HG03108 (cell line): Measurements from ENCODE around the gene CAMK2B.

Source experiments
- ATAC-seq: cut with Tn5 transposase; IDR thresholded peaks from one replicate; pipeline ENCODE4 v1.9.1; 2021; ENCODE audit warnings: moderate library complexity; ENCODE audit not compliant: unreplicated experiment

The CAMK2B gene

GRCh38 chr7:44232901-44233715 is 92.3 kb downstream of the CAMK2B start:
- ATAC-seq, result no peak

DNA sequence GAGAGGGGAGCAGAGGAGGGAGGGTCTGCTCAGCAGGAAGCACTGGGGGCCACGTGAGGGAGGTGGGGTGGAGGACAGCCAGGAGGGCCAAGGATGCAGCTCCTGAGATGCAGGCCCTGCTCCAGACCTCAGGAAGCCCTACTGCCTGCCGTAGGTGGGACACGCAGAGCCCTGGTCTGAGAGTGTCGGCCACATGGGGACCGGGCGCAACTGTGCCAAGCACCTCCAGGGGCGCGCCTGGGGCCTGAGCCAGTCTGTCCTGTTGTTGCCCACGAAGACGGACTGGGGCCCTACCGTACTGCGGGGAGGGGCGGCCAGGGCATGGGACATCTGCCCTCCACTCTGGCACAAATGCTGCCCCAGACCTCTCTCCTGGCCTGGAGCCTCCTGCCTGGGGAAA is 93.0 kb downstream of the CAMK2B start:
- ATAC-seq, result no peak

DNA sequence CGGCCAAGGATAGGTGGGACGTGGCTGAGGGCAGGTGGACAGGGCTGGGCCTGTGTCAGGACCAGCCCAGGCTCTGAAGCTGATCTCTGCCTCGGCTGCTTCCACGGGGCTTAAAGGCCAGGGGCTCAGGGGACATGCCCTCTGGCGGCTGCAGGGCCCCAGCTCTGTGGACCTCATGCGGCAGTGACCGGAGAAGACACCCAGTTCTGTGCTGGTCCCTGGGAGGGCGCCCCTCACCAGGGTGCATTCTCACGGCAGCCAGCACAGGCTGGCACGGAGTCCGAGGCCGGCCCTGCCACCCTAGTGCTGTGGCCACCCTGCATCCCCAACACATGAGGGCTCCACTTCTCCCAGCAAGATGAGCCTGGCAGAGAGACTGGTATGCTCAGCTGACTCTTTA is 94.3 kb downstream of the CAMK2B start:
- ATAC-seq, result no peak

- no peak for ATAC-seq
These were observed 95.1 kb downstream of the CAMK2B start for GRCh38 chr7:44230286-44230685.

DNA sequence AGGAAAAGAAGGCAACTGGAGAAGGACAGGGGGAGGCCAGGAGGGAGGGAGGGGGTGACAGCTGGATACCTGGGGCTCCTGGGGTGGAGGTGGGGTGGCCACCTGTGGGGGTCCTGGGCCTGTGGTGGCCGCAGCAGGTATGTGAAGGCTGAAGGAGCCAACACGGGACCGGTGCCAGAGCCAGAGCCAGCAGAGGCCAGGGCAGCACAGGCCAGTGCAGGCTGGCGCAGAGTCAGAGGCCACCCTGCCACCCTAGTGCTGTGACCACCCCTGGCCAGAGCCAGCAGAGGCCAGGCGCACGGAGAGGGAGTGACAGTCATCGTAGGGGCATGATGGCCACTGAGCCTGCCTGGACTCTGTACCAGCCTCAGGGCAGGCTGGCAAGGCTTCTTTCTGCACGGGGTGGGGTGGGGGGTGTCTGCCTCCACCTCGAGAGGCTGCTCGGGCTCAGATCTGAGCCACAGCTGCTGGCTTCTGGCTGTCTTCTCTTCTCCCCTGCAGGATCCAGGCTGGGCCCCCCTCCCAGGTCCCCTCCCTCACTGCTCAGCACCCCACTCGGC is 95.8 kb downstream of the CAMK2B start:
- ATAC-seq, result no peak

DNA sequence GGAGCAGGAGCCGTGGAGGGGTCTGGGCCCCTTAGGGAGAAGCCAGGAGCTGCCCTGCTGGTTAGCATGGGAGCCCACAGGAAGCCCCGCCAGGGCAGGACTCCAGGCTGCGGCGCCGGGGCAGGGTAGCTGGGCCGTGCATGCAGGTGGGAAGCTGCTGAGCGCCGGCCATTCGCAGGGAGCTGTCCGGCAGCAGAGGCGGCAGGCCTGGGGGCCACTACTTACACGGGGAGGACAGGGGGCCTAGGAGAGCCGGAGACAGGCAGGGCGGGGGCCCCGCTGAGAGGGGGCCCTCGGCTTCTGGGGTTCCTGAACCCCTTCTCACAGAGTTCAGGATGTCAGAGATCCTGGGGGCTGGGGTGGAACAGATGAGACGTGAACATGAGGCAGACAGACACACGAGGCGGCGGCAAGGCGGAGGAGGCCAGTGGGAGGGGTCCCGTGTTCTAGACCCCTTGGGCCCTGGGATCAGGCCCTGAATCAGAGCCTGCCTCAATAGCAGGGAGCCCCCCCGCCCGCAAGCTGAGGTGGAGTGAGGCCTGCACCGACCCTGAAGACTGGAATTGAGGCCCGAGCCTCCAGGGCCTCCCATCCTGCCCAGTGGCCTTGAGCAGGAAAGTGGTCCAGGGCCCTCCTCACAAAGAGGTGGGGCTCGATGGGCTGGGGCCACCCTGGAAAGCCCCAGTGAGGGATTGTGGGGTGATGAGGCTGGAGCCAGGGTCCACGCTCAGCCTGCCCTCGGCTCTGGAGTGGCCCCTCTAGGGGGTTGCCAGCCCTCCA is 96.6 kb downstream of the CAMK2B start:
- ATAC-seq, result no peak

- no peak for ATAC-seq
These were observed 97.5 kb downstream of the CAMK2B start for GRCh38 chr7:44227911-44228310.

DNA sequence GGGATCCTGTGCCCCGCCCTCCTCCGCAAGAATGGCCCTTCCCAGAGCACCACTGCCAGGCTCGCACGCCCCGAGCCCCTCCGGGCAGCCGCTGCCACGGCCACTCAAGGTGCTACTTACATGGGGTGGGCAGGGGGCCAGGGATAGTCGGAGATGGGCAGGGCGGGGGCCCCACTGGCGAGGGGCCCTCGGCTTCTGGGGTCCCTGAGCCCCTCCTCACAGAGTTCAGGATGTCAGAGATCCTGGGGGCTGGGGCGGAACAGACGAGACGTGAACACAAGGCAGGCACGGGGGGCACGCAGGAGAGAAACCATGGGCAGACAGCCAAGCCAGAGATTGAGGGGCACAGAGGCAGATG is 99.0 kb downstream of the CAMK2B start:
- ATAC-seq, result no peak

- ATAC-seq, result no peak
These were observed 99.6 kb downstream of the CAMK2B start for GRCh38 chr7:44225566-44226395.

- no peak for ATAC-seq
These were observed 100.3 kb downstream of the CAMK2B start for GRCh38 chr7:44224974-44225565.

GRCh38 chr7:44224080-44224973 is 101.1 kb downstream of the CAMK2B start:
- no peak for ATAC-seq

DNA sequence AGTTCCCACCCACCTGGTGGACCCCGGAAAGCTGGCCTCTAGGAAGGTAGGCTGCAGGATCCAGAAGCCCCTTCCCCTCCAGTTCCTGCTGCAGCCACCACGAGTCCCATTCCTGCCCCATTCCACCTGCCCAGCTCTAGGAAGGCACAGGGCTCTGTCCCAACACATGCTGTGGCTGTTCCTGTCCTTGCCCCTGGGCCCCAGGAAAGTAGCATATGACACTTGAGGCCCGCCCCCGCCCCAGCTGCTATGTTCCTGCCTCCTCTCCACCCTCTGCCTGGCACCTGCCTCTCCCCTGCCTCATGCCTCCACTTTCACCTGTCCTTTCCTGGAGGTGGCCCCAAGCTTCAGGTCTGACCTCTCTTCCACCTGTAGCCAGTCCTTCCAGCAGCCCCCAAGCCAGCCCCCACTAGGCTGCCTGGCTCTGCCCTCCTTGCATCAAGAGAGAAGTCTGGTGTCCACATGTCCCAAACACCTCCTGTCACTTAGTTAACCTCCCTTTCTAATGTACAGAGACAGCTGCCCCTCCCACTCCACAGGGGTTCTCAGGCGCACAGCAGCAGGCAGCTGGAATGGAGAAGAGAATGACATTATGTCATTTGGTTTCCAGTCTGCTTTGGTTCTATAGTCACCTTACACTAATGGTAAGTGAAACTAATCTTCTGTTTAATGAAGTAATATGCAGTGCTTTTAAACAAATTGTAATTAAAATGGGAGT is 101.9 kb downstream of the CAMK2B start:
- no peak for ATAC-seq

DNA sequence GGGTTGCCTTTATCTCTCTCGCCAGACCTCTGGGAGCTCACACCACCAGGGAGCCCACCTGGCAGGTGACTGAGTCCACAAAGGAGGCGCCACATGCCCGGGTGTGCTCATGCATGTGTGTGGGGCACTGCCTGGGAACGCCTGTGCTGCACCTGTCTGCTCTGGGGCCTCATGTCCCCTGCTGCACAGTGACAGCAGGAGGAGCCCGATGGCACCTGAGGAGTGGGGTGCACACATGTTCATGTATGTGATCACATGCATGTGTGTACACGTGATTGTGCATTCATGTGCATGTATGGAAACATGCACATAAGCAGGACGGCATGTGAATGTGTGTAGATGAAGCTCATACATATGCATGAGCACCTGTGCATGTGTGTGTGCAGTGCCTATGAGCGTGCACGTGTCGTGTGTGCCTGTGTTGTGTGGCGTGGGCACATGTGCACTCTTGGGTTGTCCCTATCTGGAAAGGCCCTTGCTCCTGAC is 102.6 kb downstream of the CAMK2B start:
- no peak for ATAC-seq

DNA sequence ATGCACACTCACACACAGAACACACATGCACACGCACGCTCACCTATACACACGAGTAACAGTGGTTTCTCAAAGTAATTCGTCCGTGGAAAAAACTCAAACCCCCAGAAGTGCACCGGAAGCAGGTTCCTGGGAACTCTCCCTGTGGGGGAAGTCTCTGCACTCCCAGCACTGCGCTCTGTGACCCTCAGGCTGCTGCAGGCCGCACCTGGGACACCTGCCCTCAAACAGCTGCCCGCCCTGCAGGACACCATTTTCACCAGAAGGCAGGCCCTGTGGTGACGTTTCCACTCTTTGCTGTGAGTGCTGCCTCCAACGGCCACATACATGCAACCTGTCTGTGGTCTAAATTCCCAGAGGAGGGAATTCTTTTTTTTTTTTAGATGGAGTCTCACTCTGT is 103.3 kb downstream of the CAMK2B start:
- ATAC-seq, result no peak

DNA sequence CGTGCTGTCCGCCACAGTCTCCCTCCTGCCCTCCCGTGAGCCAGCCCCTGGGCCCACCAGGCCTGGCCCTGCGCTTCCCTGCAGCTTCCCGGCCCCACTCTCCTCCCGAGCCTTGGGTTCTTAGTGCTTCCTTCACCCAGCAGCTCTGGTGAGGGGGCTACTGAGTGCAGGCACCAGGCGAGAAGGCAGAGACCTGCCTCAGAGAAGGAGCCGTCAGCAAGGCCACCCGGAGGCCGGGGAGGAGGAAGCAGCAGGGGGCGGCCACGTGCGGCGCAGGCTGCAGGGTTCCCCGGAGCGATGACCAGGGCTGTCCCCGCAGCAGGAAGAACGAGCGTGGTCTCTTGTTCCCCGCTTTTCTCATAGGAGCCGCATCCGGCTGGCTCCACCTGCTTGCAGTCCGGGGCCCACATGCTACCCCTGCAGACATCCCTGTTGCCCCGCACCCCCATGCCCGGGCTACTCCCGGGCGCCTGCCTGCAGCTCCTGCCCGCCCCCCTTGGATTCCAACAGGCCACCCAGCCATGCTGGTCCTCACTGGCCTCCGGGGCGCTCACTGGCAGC is 104.1 kb downstream of the CAMK2B start:
- ATAC-seq, result no peak

- ATAC-seq, result no peak
These were observed 104.9 kb downstream of the CAMK2B start for GRCh38 chr7:44220358-44221112.

GRCh38 chr7:44220046-44220357 is 105.4 kb downstream of the CAMK2B start:
- ATAC-seq, result no peak

DNA sequence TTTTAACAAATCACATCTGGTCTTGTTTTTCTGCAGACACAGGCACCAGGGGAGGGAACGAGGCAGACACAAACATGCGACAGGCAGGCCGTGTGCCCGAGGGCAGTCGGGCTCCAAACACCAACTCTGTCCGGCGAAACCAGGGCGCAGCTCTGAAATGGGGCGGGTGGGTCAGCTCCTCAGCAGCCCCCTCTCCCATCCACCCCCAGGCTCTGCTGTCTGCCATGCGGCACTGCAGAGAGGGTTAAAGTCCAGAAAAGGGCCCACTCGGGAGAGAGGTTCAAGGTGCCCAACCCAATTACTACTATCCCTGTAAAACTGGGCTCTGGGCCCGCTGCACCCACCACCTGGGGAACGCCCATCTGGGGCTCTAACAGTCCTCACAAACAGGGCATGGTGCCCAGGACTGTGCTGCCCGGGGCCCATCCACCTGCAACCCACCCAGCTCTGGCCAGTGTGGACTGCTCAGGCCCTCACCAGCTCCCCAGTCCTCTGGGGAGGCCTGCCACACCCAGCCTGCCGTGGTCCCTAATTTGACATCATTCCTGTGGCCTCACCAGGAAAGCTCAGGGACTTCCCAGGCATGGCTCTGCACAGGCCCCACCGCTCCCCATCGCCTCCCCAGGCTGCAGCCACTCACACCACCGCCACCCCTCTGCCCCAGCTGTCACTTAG is 105.9 kb downstream of the CAMK2B start:
- no peak for ATAC-seq
